CD4-positive, alpha-beta T cell treated with Interleukin-15 for 4 hours (primary cell): ENCODE measurements around the gene PADI4.
"Not testable (repeated sequence)": the region's sequence is repeated elsewhere in the genome, so short reads cannot be mapped to it uniquely, and the experiment has no call there.

Source experiments
- DNase-seq: peaks from one replicate; pipeline ENCODE4 v3.0.0-alpha.2; 2020; ENCODE audit warnings: low spot score

PADI4 gene

DNA sequence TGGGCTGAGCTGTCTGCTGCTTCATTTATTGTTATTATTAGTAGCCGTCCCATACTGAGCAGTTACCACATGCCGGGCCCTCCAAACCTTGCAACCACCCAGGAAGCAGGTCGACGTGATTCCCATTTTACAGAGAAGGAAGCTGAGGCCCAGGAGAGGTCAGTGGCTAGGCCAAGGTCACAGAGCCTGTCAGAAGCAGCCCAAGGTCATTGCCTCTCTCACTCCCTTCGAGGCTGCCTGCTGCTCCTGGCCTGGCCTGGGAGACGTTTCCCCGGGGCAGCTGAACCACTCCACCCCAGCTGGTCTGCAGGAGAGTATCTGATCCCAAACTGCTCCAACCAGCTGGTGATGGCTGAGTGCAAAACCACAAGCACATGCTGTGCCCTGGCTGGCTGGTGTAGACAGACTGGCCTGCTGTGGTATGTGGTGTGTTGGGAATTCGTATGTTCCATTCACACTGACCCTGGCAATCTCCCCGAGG lies 6.5 kb downstream of the PADI4 start:
- DNase-seq = no peak

DNA sequence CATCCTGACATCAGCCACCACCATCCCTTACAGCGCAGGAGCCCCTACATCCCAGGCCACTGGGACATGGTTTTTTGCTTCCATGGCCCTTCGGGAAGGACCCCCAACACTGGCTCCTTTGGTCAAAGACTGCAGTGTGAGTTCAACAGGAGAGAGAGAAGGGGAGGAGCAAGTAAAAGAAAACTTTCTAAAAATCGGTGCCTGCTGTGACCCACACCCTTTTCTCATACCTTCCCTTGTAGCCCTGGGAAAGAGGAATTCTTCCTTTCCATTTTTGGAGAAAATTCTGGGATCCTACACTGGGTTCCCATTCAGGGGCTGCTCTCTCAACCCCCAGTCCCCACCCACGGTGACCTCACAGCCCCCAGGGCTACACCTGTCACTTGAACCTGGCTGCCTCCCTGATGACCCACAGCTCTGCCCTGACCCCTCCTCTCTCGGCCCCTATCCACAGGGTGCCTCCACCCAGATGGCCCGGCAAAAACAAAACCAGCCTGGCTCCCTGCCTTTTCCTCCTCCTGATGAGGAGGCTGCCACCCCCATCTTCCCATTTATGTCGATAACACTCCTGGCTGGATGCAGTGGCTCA lies 7.6 kb downstream of the PADI4 start:
- no peak for DNase-seq

DNA sequence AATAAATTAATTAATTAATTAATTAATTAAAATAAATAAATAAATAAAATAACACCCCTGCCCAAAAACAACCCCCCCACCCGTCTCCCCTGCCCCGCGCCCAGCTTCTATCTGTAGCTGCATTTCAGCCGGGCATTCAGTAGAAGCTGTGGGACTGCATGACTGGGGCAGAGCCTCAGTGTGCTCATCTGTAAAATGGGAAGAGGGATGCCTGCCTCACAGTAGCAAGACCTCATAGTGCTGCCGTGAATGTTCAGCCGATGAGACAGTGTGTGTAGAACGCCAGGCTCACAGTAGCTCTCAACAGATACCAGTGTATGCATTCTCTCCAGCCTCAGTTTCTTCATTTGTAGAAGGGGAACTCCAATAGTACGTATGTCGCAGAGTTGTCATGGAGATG lies 8.7 kb downstream of the PADI4 start:
- no peak for DNase-seq

DNA sequence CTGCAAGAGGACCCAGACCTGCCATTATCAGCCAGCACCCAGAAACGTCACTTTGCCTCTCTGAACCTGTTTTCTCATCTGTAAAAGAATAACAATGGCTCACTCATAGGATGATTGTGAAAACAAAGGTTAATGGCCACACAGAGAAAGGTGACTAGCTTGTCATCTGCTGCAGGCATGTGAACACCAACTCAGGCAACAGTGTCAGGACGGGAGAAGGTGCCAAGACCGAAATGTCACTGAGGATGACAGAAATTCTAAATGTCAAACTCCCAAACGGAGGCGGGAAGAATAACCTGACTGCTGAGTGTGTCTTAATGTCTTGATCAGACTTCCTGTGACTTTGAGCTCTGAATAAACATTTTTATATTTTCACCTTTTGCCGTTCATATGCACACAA lies 10.3 kb downstream of the PADI4 start:
- no peak for DNase-seq

DNA sequence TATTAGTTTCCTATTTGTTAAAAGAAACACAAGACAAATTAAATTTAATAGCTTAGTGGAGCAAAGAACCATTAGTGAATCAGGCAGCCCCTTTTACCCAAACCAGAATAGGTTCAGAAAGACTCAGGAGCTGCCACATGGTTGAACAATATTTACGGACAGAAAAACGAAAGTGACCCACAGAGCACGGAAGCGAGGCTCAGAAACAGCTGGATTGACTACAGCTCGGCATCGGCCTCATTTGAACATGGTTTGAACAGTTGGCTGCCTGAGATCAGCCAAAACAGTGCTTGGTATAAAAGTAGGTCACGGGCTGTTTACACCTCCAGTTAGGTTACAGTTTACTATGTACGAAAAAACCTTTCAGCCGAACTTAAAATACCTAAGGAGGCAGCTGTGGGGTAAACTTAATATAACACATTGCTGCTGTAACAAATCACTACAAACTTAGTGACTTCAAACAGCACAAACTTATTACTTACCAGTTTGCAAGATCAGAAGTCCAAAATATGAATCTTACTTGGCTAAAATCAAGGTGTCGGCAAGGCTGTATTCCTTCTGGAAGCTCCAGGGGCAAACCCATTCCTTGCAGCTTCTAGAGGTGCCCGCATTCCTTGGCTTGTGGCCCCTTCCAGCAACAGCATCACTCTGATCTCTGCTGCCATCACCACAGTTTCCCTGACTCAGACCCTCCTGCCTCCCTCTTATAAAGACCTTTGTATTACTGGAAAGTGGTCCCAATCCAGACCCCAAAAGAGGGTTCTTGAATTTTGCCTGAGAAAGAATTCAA lies 11.8 kb downstream of the PADI4 start:
- no peak for DNase-seq

DNA sequence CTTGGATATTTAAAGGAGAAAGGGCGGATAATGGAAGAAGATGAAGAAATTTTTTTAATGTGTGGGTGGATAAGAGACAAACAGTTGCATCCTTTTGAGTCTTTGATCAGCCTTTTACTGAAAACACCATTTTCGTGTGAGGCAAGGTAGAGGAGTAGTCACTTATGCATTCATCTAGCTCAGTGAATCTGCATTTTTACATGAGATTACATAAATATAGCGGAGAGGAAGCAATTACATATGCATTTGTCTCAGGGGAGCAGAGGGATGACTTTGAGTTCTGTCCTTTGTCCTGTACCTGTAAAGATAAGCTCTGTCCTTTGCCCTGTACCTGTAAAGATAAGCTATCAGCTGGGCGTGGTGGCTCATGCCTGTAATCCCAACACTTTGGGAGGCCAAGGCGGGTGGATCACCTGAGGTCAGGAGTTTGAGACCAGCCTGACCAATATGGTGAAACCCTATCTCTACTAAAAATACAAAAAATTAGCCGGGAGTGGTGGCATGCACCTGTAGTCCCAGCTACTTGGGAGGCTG lies 13.9 kb downstream of the PADI4 start:
- DNase-seq = not testable (repeated sequence)

DNA sequence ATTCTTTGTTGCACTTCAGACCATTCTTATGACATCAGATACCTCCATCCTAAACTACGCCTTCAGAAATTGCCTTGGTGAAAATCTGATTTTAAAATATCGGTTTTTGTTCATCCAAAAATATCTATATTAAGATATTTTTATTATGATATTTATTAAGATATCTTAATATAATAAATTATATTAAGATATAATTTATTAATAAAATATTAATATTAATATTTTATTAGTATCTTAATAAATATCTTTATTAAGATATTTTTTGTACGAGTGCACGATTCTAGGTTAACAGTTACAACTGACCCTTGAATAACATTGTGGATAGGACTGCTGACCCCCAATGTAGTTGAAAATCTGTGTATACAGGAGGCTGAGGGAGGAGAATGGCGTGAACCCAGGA lies 20.9 kb downstream of the PADI4 start:
- no peak for DNase-seq

DNA sequence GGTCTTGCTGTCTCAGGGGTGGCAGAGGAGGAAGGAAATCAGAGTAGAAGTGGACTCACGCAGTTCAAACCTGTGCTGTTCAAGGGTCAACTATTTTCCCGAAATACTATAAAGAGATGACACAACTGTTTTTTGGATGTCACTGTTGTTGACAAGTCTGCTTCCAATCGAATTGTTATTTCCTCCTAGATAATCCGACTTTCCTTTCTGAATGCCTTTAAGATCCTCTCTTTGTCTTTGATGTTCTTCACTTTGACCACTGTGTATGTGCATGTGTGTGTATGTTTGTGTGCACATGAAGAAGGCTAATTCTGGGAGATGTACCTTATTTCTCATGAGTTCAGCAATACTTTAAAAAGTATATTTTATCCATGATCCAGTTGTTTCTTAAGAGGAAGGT lies 21.6 kb downstream of the PADI4 start:
- no peak for DNase-seq

DNA sequence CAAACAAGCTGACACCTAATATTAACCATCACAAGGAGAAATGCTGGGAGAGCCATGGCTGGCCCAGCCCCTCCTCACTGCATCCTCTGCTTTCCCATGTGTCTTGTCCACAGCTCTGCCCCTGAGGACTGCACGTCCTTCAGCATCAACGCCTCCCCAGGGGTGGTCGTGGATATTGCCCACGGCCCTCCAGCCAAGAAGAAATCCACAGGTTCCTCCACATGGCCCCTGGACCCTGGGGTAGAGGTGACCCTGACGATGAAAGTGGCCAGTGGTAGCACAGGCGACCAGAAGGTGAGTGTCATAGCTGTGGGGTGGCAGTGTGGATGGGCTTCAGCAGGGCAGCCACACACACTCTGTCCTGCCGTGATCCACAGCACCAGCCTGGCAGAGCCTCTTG lies 22.9 kb downstream of the PADI4 start:
- DNase-seq = no peak

DNA sequence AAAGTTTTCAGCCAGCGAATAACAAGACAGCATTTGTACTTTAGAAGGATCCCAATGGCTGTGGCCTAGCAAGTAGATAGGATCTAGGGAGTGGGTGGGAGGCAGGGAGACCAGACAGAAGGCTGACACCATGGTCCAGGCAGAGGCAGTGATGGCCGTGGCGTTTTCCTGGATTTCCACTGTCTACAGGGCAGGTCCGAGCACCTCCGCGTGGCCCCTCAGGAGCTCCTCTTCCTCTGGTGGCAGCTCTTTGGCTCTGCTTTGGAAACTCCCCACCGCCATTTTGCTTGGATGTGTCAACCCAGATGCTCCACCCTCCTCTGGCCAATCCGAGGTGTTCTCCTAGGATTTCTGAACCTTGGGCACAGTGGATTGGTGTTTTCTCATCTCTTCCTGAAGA lies 25.1 kb downstream of the PADI4 start:
- DNase-seq = no peak

DNA sequence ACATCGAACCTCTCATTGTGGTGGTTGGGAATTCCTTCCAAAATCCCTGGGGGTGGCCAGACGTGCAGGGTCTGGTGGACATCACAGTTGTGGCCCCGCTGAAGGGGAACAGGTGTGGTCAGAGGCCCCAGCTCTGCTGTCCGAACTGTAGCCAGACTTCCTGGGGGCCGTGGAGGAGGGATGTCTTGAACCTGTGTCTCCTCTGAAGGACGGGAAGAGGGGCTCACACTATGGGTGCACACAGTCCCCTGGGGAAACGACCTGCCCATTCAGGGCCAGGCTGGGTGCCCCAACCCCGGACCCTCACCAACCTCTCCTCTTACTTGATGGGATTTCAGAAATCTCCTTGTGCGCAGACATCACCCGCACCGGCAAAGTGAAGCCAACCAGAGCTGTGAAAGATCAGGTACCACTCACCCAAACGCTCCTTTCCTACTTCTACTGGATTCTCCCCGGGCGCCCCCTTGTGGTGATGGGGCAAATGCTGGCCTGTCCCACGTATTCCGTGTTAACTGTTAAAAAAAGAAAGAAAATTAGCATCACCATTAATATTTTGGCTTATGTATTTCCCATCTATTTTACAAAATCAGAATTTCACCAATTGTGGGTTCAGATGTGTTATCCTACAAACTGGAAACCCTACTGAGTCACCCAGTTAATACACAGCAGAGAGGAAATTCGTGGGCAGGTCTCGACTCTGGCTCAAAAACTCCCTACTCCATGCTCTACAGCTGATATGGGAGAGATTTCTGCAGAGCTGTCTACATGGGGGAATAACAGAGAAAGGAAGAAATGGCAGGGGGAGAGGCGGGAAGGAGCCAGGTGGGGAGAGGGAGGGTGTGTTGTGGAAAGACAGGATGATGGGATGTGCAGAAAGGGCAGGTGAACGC lies 28.1 kb downstream of the PADI4 start:
- peak; percentile 34 for DNase-seq

DNA sequence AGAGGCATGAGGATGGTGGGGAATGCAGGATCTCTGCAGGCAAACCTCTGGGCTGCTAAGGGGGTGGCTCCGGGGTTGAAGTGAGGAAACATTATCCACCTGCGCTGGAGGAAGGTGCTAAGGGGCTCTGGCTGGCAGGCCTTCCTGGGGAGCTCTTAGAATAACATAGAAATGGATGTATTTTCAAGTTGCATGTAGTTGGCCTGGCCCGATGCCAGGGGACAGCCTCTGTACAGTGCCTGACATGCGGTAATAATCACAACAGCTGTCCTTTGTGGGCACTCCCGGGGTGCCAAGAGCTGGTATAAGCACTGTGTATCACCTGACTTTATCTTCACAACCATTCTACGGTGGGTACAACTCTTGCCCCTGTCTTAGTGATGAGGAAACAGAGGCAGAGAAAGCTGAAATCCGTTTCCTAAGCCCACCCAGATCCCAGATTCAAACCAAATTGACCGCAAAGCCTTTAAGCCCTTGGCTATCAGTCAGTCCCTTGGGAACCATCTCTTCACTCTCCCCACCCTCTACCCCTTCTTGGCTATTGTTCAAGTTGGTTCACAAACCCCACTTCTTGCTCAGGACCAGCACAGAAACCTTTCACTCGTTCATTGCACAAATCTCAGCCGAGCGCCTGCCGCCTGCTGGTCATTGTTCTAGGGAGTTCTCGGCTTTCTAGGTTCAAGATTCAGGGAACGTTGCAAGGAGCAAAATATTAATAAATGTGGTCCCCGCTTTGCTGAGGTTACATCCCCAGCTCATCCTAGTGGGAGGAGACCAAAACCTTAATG lies 30.9 kb downstream of the PADI4 start:
- no peak for DNase-seq

DNA sequence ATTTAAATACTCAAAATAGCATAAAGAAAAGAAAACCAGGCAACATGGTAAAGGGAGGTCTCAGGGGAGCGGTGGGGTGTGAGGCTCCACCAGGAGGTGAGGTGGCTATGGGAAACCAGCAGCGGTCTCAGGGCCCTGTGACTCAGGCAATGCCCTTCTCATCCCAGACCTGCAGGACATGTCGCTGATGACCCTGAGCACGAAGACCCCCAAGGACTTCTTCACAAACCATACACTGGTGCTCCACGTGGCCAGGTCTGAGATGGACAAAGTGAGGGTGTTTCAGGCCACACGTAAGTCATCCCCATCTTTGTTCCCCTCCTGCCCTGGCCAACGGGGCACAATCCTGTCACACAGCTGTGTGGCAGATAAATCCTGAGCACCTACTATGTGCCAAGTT lies 31.5 kb downstream of the PADI4 start:
- DNase-seq = no peak

DNA sequence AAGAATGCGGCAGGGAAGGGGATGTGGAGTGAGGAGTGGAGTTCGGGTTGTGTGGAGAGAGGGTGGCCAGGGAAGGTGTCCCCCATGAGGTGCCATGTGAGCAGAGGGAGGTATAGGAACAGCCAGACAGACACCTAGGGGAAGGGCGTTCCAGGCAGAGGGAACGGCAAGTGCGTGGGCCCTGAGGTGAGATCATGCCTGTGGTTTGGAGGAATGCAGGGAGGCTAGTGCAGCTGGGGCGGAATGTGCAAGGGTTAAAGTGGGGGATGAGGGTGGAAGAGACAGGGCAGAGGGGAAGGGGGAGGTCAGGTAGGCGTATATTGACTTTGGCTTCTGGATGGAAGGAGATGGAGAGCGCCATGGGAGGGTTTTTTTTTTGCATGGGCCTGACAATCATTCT lies 32.4 kb downstream of the PADI4 start:
- DNase-seq = no peak

DNA sequence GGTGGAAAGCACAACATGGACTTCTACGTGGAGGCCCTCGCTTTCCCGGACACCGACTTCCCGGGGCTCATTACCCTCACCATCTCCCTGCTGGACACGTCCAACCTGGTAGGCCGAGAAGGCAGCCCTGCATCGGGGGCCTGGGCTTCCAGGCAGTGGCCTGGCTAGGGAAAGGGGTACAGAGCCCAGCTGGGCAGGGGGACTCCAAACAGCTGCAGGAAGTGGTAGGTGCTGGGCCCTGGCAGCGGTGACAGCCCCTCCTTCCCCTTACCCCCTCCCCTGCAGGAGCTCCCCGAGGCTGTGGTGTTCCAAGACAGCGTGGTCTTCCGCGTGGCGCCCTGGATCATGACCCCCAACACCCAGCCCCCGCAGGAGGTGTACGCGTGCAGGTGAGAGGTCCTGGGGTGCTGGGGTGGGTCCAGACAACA lies 34.0 kb downstream of the PADI4 start:
- no peak for DNase-seq

DNA sequence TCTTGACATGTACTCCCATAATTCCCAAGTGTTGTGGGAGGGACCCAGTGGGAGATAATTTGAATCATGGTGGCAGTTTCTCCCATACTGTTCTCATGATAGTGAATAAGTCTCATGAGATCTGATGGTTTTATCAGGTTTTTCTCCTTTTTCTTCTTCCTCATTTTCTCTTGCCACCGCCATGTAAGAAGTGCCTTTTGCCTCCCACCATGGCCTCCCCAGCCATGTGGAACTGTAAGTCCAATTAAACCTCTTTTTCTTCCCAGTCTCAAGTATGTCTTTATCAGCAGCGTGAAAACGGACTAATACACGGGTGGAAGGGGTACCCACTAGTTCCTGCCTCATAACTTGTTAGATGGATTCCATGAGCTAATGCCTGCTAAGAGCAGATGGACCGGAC lies 37.5 kb downstream of the PADI4 start:
- not testable (repeated sequence) for DNase-seq

DNA sequence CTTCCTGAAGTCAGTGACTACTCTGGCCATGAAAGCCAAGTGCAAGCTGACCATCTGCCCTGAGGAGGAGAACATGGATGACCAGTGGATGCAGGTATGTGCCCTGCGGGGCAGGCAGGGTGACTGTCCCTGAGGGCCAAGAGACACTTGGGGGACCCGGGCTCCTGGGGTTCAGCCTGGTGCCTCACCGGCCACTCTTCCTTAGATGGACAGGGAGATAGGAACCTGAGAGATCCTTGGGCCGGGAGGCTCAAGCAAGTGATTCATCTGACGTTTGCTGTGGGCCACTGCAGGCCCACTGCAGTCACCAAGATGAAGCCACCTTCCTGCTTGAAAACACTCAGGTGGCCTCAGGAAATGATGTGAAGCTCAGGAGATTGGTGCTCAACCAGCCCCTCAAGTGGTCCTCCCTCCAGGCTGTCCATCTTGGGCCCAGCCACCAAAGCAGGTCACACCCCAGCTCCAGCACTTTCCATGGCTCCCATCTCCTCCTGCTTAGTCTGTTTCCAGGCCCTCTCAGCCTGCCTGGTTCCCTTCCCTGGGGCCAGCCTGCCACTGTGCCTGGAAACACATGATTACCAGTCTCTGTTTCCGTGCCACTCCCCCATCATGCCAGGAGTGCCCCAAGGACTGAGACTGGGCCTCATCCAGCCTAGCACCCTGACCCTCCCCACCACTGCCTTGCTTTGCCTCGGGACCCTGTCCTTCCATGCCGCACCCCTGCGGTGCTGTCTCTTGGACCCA lies 38.2 kb downstream of the PADI4 start:
- no peak for DNase-seq

DNA sequence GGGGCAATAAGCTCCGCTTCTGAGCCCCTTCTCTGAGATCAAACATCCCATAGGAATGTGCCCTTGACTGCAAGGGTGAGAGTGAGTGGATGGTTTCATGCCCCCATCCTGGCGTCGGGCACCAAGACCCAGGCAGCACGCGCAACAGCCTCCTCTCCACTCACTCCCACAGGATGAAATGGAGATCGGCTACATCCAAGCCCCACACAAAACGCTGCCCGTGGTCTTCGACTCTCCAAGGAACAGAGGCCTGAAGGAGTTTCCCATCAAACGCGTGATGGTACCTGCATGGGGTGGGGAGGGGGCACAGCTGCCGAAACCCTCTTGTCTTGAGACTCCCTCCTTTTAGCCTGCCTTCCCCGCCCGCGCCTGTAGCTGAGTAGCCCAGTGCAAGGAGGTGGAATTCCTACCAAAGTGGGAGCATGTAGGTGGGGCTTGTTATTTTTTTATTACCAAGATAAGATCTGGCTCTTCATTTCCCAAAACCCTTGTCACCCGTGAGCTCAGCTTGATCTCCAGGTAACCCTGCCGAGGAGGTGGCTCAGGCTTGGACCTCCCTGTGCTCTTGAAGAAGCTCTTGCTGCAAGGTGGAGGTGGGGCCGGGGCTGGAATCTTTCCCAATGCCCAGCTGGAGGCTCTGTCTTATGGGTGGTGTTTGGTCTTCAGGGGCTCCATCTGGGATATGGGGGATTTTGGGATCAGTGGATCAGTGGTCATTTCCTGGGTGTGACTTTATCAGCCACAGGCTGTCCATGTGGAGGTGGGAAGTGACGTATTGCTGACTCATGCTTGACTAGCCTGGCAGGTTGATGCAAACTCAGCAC lies 40.0 kb downstream of the PADI4 start:
- no peak for DNase-seq

DNA sequence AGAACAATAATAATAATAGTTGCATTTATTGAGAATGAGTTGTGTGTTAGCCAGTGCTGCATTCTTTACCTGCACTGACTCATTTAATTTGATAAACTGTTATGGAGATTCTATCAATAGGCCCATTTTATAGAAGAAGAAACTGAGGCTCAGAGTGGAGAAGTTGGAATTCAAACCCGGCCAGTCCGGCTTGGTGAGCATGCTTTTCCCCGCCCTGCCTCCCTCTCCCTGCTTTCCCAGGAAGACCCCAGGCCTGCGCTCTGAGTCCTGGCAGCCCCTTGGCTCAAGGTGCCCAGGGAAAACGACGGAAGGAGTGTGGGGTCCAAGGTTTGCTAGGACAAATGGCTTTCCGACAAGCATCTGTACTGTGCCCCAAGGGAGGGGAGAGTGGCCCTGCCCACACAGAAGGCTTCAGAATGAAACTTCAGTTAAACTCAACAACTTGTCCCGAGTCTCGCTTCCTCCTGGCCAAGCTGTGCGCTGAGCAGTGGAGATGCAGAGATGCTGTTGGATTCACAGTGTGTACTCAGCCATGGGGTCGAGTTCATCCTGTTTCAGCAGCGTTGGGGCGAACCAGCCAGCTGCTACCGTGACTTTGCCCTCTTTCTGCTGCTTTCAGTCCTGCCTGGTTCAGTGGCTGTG lies 40.7 kb downstream of the PADI4 start:
- no peak for DNase-seq

DNA sequence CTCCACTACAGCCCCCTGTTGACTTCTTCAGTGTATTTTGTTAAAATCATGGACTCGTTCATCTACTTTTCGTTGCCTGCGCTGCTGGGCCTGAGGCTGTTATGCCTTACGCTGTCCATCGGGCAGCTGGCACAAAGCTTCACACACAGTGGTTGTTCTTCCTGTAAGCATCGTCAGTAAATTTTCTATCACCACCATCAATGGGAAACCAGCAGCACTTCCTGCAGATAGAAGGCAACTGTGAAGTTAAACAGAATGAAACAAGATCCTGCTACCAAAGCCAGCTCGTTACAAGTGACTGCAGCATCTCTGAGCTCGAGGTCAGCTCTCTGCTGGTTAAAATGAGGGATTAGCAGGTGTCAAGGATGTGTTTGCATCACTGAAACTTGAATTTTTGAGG lies 42.1 kb downstream of the PADI4 start:
- DNase-seq = no peak
